Measurements from ENCODE around the gene TOX4. TPM values are rescaled to one million over a fixed set of nuclear protein-coding genes. Genes with fewer than 3 reads are reported as not detected.

The TOX4 gene
- total RNA-seq, 4 donors from 2014 or later: 36.2 to 51.3 (median 48.4) TPM

GRCh38 chr14:21510735-21511657, 34.0 kb downstream of the TOX4 start, which contains the start of gene METTL3:
METTL3 (minus strand) TSS chr14:21511340; CDS start chr14:21511223, 117 bp downstream.
- Histone ChIP-seq H3K9me3 (no peaks in the 10 kb centered on the region), H3K27me3 (no peaks in the 10 kb centered on the region), H3K4me3 (peak within 1 kb of the TSS; percentile 55 to 93 (median 88)), H3K27ac (peak within 1 kb of the TSS; percentile 77 to 91 (median 88)), H3K36me3 (peaks cover 0 to 31% (median 0%) of the 10 kb centered on the region in 3 donors), H3K4me1 (peaks cover 13 to 38% (median 17%) of the 10 kb centered on the region in 3 donors)
- peak; percentile 91 for DNase-seq
- 0% methylated on average over 21 to 46 of the region's 53 CpGs for WGBS, 2 donors
- intact Hi-C loops (cut with DNase I): no loop called here
- TF ChIP-seq CTCF (IDR thresholded peaks at IDR 0.05) (no peak), POLR2A (IDR thresholded peaks at IDR 0.05) (peak in 1 of 4 donors; percentile 12)

- no peak for DNase-seq
- Histone ChIP-seq H3K27me3 (no peaks in the 10 kb centered on the region), H3K27ac (no peak overlapping the region), H3K36me3 (no peaks in the 10 kb centered on the region), H3K4me1 (peaks cover 8 to 20% (median 9%) of the 10 kb centered on the region in 3 donors), H3K9me3 (no peaks in the 10 kb centered on the region), H3K4me3 (no peak overlapping the region)
- no peak for TF ChIP-seq CTCF (IDR thresholded peaks at IDR 0.05)
- no peak for TF ChIP-seq POLR2A (IDR thresholded peaks at IDR 0.05)
- intact Hi-C loops (cut with DNase I): no loop called here
- WGBS, 2 donors: 80 to 89% methylated on average over 1 of the region's 1 CpG
Measured at GRCh38 chr14:21514341-21514740, 37.3 kb downstream of the TOX4 start.

GRCh38 chr14:21518725-21519124, 41.7 kb downstream of the TOX4 start:
- DNase-seq: no peak
- TF ChIP-seq POLR2A (IDR thresholded peaks at IDR 0.05): no peak
- TF ChIP-seq CTCF (IDR thresholded peaks at IDR 0.05): no peak
- intact Hi-C loops (cut with DNase I): no loop called here
- Histone ChIP-seq H3K4me1 (no peaks in the 10 kb centered on the region), H3K9me3 (no peaks in the 10 kb centered on the region), H3K4me3 (no peak overlapping the region), H3K27ac (no peak overlapping the region), H3K36me3 (no peaks in the 10 kb centered on the region), H3K27me3 (no peaks in the 10 kb centered on the region)
- WGBS, 2 donors: 66 to 72% methylated on average over 2 of the region's 2 CpGs

- 83 to 85% methylated on average over 1 of the region's 1 CpG for whole genome bisulfite sequencing, 2 donors
- peaks cover 0 to 11% (median 0%) of the 10 kb centered on the region in 3 donors for H3K36me3 ChIP-seq
- DNase-seq: no peak
- intact Hi-C loops (cut with DNase I): no loop called here
- peaks cover 0 to 10% (median 0%) of the 10 kb centered on the region in 3 donors for H3K4me1 ChIP-seq
- H3K27me3 ChIP-seq: no peaks in the 10 kb centered on the region
- H3K27ac ChIP-seq: no peak overlapping the region
- H3K4me3 ChIP-seq: no peak overlapping the region
- no peaks in the 10 kb centered on the region for H3K9me3 ChIP-seq
- TF ChIP-seq CTCF (IDR thresholded peaks at IDR 0.05) (no peak), POLR2A (IDR thresholded peaks at IDR 0.05) (no peak)
Measured at GRCh38 chr14:21520767-21521166, 43.8 kb downstream of the TOX4 start.

GRCh38 chr14:21521501-21521900, 44.5 kb downstream of the TOX4 start:
- H3K36me3 ChIP-seq: peaks cover 0 to 11% (median 0%) of the 10 kb centered on the region in 3 donors
- H3K9me3 ChIP-seq: no peaks in the 10 kb centered on the region
- TF ChIP-seq CTCF (IDR thresholded peaks at IDR 0.05): no peak
- no peak for TF ChIP-seq POLR2A (IDR thresholded peaks at IDR 0.05)
- intact Hi-C loops (cut with DNase I): no loop called here
- 65 to 77% methylated on average over 2 of the region's 2 CpGs for WGBS, 2 donors
- peaks cover 0 to 17% (median 0%) of the 10 kb centered on the region in 3 donors for H3K4me1 ChIP-seq
- no peak overlapping the region for H3K4me3 ChIP-seq
- no peak for DNase-seq
- no peaks in the 10 kb centered on the region for H3K27me3 ChIP-seq
- no peak overlapping the region for H3K27ac ChIP-seq
